Esophagus muscularis mucosa (tissue), 4 donors: ENCODE measurements around the gene PRODH.
"Not testable (repeated sequence)": the region's sequence is repeated elsewhere in the genome, so short reads cannot be mapped to it uniquely, and the experiment has no call there.

Experiments
- CTCF ChIP-seq, 3 experiments: fragments of 200-600 bp in 2 of 3; fragments of 450-650 bp in 1 of 3; sonication (generic) in 2 of 3; IDR thresholded peaks; one replicate each; pipeline ENCODE4 v1.5.1; 2017 to 2019; ENCODE audit warnings: antibody characterized with exemption in 3 of 3, mild to moderate bottlenecking in 2 of 3, moderate library complexity in 1 of 3
- EP300 ChIP-seq: sonication (generic); formaldehyde crosslinking; IDR thresholded peaks from one replicate; pipeline ENCODE4 v1.6.1; 2017; ENCODE audit warnings: antibody characterized with exemption
- POLR2A ChIP-seq: fragments of 450-650 bp; IDR thresholded peaks from one replicate; pipeline ENCODE4 v1.6.1; 2017; ENCODE audit warnings: antibody characterized with exemption, moderate library complexity, mild to moderate bottlenecking, low read depth

- TF ChIP-seq CTCF (IDR thresholded peaks at IDR 0.05); POLR2A; EP300: not testable (repeated sequence)
These were observed 33.3 kb upstream of the PRODH start for GRCh38 chr22:18969158-18969942.
